Osteoblast (primary cell): ENCODE data around the gene FOSL2. TPM values are rescaled to one million over a fixed set of nuclear protein-coding genes. Genes with fewer than 3 reads are reported as not detected.

ENCODE experiments used
- DNase-seq: peaks from one replicate; pipeline ENCODE4 v3.0.0; 2011; ENCODE audit warnings: low spot score, mixed read lengths; ENCODE audit not compliant: insufficient read length; ENCODE audit errors: missing footprints
- H2AFZ ChIP-seq: 2 replicates; pipeline ENCODE4 v1.6.0; 2011; ENCODE audit warnings: mild to moderate bottlenecking, low read length
- H3K27ac ChIP-seq: 2 replicates; pipeline ENCODE4 v1.5.1; 2011; ENCODE audit warnings: mild to moderate bottlenecking, low read depth, low read length, moderate library complexity
- H3K27me3 ChIP-seq: 2 replicates; pipeline ENCODE4 v1.6.0; 2012; ENCODE audit warnings: mild to moderate bottlenecking, control low read depth, inconsistent platforms, low read length, moderate library complexity; ENCODE audit not compliant: insufficient read depth
- H3K36me3 ChIP-seq: 2 replicates; pipeline ENCODE4 v1.5.1; 2011; ENCODE audit warnings: mild to moderate bottlenecking, low read length, control low read depth, moderate library complexity; ENCODE audit not compliant: insufficient read depth
- H3K4me1 ChIP-seq: 2 replicates; pipeline ENCODE4 v1.5.1; 2011; ENCODE audit warnings: mild to moderate bottlenecking, low read length, control low read depth, moderate library complexity; ENCODE audit not compliant: insufficient read depth
- H3K4me2 ChIP-seq: 2 replicates; pipeline ENCODE4 v1.6.0; 2011; ENCODE audit warnings: mild to moderate bottlenecking, low read length; ENCODE audit not compliant: insufficient read depth
- H3K4me3 ChIP-seq: fragments of 200-600 bp; sonication (generic); 3 replicates; pipeline ENCODE4 v1.5.1; 2012; ENCODE audit warnings: mild to moderate bottlenecking, low read length, inconsistent platforms; ENCODE audit not compliant: insufficient read depth
- H3K79me2 ChIP-seq: 2 replicates; pipeline ENCODE4 v1.6.0; 2012; ENCODE audit warnings: mild to moderate bottlenecking, low read length, control low read depth, inconsistent platforms; ENCODE audit not compliant: insufficient read depth
- H3K9me3 ChIP-seq: 2 replicates; pipeline ENCODE4 v1.5.1; 2011; ENCODE audit warnings: low read depth, low read length, control low read depth
- H4K20me1 ChIP-seq: 2 replicates; pipeline ENCODE4 v1.6.0; 2012; ENCODE audit warnings: mild to moderate bottlenecking, low read length, control low read depth; ENCODE audit not compliant: insufficient read depth
- CTCF ChIP-seq: IDR thresholded peaks from 2 replicates; pipeline ENCODE4 v1.5.1; 2011; ENCODE audit warnings: mild to moderate bottlenecking, low read depth, low read length, moderate library complexity; ENCODE audit errors: extremely low read depth
- total RNA-seq: library from RNA; depleted of rRNA; stranded (reverse); fragments of >200 nt; gene quantifications from 2 replicates; pipeline ENCODE4 v1.2.3, GENCODE V29; 2012

Gene FOSL2
- total RNA-seq, 1 donor = 86.9 TPM

DNA sequence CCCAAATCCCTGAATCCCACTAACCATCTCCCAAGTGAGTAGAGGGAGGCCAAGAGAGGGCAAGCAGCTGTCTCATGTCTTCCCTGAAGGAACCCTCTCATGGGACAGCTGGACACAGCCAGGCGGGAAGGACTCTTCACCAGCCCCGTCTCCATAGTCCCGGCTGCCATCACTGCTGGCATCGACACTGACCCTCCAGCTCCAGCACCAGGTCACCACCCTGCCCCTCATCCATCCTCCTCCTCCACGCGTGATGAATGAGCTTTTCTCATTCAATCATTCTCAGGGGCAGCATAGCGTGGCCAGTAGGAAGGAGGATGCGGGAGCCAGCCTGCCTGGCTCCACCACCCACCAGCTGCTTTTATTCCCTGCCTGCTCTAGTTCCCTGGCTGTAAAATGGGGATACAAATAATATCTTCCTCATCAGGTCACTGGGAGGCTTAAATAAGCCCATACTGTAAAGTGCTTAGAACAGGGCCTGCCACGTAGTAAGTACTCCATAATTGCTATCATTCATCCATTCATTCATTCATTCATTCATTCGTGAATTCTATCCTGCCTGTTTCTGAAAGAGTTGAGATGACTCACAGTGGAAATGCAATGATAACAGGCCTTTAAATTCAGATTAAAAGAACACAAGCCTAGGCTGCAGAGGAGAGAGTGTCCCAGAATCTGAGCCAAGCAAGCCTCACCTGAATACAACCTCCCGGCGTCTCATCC lies 30.5 kb upstream of the FOSL2 start:
- no peak for TF ChIP-seq CTCF
- Histone ChIP-seq H3K4me1 (peaks cover 27% of the 10 kb centered on the region), H3K4me2 (no peak overlapping the region)

DNA sequence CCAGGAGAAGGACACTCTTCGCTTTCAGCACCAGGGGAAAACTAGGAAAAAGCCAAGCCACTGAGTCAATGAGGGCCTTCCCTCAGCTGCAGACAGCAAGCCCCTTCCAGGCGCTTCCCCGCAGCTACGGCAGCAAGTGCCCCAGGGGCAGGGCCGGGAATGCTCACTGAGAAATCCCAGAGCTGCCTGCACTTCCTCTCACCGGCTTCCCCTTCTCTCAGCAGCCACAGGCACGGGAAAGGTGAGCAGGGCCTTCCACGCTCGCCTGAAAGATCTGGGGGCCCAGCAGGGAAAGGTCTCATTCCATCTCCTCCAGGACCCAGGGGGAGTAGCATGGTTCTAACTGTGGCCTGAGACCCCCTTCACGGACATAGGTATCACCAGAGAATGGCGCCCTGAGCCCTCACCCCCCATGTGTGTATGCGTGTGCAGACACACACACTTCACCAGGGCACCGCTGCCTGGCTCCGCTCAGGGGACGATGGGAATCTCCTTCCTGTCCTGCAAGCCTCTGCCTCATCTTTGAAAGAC lies 29.6 kb upstream of the FOSL2 start:
- no peak for TF ChIP-seq CTCF
- no peaks in the 10 kb centered on the region for H4K20me1 ChIP-seq
- H3K36me3 ChIP-seq = no peaks in the 10 kb centered on the region
- H3K9me3 ChIP-seq = no peaks in the 10 kb centered on the region
- no peaks in the 10 kb centered on the region for H3K79me2 ChIP-seq
- peak; percentile 72 for DNase-seq
- H3K27me3 ChIP-seq = no peaks in the 10 kb centered on the region
- no peak overlapping the region for H2AFZ ChIP-seq
- H3K4me1 ChIP-seq = peaks cover 27% of the 10 kb centered on the region
- H3K4me2 ChIP-seq = no peak overlapping the region
- H3K4me3 ChIP-seq = no peak overlapping the region
- no peak overlapping the region for H3K27ac ChIP-seq

More for the DNA sequence above, 30.5 kb upstream of the FOSL2 start:
- no peaks in the 10 kb centered on the region for H4K20me1 ChIP-seq
- H3K27ac ChIP-seq = peak overlapping the region; percentile 67
- no peaks in the 10 kb centered on the region for H3K36me3 ChIP-seq
- no peak overlapping the region for H3K4me3 ChIP-seq
- no peak for DNase-seq
- H2AFZ ChIP-seq = no peak overlapping the region
- H3K9me3 ChIP-seq = no peaks in the 10 kb centered on the region
- H3K27me3 ChIP-seq = no peaks in the 10 kb centered on the region
- H3K79me2 ChIP-seq = no peaks in the 10 kb centered on the region

DNA sequence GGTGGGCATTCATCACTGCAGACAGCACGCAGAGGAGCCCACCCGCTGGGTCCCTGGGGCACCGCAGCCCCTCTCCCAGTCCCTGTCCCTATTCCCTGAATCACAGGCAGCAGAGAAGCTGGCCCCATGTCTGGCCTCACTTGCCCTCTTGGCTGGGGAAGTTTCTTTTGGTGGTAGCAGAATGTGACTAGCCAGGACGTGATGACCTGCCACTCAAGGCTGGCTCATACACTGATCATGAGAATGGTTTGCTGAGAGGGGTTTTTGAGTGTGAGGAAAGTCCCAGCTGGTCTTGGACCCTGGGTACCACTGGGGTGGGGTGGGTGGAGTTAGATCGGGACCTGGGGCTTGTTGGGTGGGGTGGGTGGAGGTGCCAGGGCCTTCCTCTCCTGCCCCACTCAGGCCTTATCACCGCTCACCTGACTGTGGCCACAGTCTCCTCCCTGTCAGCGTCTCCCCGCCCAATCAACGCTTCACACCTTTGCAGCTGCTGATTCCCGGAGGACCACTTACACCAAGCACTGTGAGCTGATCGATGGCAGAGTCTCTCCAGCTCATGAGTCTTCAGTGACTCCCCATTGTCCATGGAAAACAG lies 28.9 kb upstream of the FOSL2 start:
- no peaks in the 10 kb centered on the region for H3K27me3 ChIP-seq
- no peak overlapping the region for H2AFZ ChIP-seq
- TF ChIP-seq CTCF = no peak
- no peaks in the 10 kb centered on the region for H4K20me1 ChIP-seq
- H3K36me3 ChIP-seq = no peaks in the 10 kb centered on the region
- H3K4me1 ChIP-seq = peaks cover 22% of the 10 kb centered on the region
- H3K4me2 ChIP-seq = no peak overlapping the region
- H3K79me2 ChIP-seq = no peaks in the 10 kb centered on the region
- peak; percentile 69 for DNase-seq
- no peak overlapping the region for H3K4me3 ChIP-seq
- H3K27ac ChIP-seq = no peak overlapping the region
- no peaks in the 10 kb centered on the region for H3K9me3 ChIP-seq

GRCh38 chr2:28364610-28365009 lies 28.0 kb upstream of the FOSL2 start:
- H3K4me1 ChIP-seq = peaks cover 14% of the 10 kb centered on the region
- H3K36me3 ChIP-seq = no peaks in the 10 kb centered on the region
- peak; percentile 84 for DNase-seq
- no peaks in the 10 kb centered on the region for H3K79me2 ChIP-seq
- H3K9me3 ChIP-seq = no peaks in the 10 kb centered on the region
- H3K4me2 ChIP-seq = no peak overlapping the region
- no peak overlapping the region for H3K27ac ChIP-seq
- H2AFZ ChIP-seq = no peak overlapping the region
- H3K27me3 ChIP-seq = no peaks in the 10 kb centered on the region
- no peak overlapping the region for H3K4me3 ChIP-seq
- TF ChIP-seq CTCF = no peak
- no peaks in the 10 kb centered on the region for H4K20me1 ChIP-seq
